Sigmoid colon (tissue), 7 donors: ENCODE data around the gene CEL. TPM values are rescaled to one million over a fixed set of nuclear protein-coding genes. Genes with fewer than 3 reads are reported as not detected.

Source experiments
- DNase-seq: peaks from one replicate; pipeline ENCODE4 v3.0.0-alpha.2; 2019
- H3K27ac ChIP-seq, 4 donors: fragments of 200-600 bp; sonication (generic); one replicate each; pipeline ENCODE4 v1.5.1; 2016 to 2019; ENCODE audit warnings: mild to moderate bottlenecking in 1 of 4
- H3K27me3 ChIP-seq, 3 donors: fragments of 200-600 bp; sonication (generic); one replicate each; pipeline ENCODE4 v1.5.1; 2019; ENCODE audit warnings: mild to moderate bottlenecking in 1 of 3
- H3K36me3 ChIP-seq, 4 donors: fragments of 200-600 bp; sonication (generic); one replicate each; pipeline ENCODE4 v1.5.1; 2016 to 2019
- H3K4me1 ChIP-seq, 4 donors: fragments of 200-600 bp; sonication (generic); one replicate each; pipeline ENCODE4 v1.5.1; 2017 to 2019
- H3K4me3 ChIP-seq, 4 donors: fragments of 200-600 bp; sonication (generic); one replicate each; pipeline ENCODE4 v1.5.1; 2017 to 2019; ENCODE audit warnings: mild to moderate bottlenecking in 2 of 4, moderate library complexity in 1 of 4
- H3K9me3 ChIP-seq, 4 donors: fragments of 200-600 bp in 3 of 4; sonication (generic) in 3 of 4; one replicate each; pipeline versions ENCODE4 v1.5.1 to v1.6.1; 2013 to 2019
- EP300 ChIP-seq, 4 donors: sonication (generic); formaldehyde crosslinking; IDR thresholded peaks; one replicate each; pipeline ENCODE4 v1.6.1; 2017; ENCODE audit warnings: antibody characterized with exemption in 4 of 4
- POLR2A ChIP-seq, 2 donors: fragments of 450-650 bp; IDR thresholded peaks; one replicate each; pipeline ENCODE4 v1.6.1; 2016; ENCODE audit warnings: antibody characterized with exemption in 2 of 2, mild to moderate bottlenecking in 2 of 2, moderate library complexity in 2 of 2
- POLR2AphosphoS5 ChIP-seq, 4 donors: sonication (generic); formaldehyde crosslinking; IDR thresholded peaks; one replicate each; pipeline ENCODE4 v1.6.1; 2017; ENCODE audit warnings: antibody characterized with exemption in 4 of 4
- WGBS, 2 donors: extraction: QIAGEN DNeasy Blood & Tissue Kit; methylation state at CpG; one replicate each; pipeline ENCODE4 v1.1.7; 2013; 5-methylcytosine and 5-hydroxymethylcytosine counted together
- intact Hi-C: fragments of 100-400 bp; cut with DNase I; formaldehyde crosslinking; loops from one replicate; pipeline ENCODE4 v1.15.1; 2023
- polyA plus RNA-seq, 3 donors: library from polyadenylated mRNA; stranded (reverse); fragments of 200-250 nt; gene quantifications; one replicate each; pipeline ENCODE4 v1.2.3, GENCODE V29; 2013
- total RNA-seq, 4 donors: library from RNA; depleted of rRNA; stranded (reverse); fragments of >200 nt; gene quantifications; one replicate each; pipeline ENCODE4 v1.1.0, GENCODE V29; 2016
- TF ChIP-seq, protein P1 (sequence below), 4 experiments: fragments of 450-650 bp in 3 of 4; fragments of 200-600 bp in 1 of 4; IDR thresholded peaks; one replicate each; pipeline ENCODE4 v1.5.1; 2016 to 2019; ENCODE audit warnings: antibody characterized with exemption in 4 of 4, mild to moderate bottlenecking in 3 of 4, moderate library complexity in 2 of 4
- donor health status: healthy with polysubstance abuse.
- donor health status: Bipolar disorder and iron deficiency.
- donor health status: healthy.

Gene CEL
- total and polyA plus RNA-seq, 7 donors = 0.36 to 4.8 (median 1.0) TPM; not detected in 2

DNA sequence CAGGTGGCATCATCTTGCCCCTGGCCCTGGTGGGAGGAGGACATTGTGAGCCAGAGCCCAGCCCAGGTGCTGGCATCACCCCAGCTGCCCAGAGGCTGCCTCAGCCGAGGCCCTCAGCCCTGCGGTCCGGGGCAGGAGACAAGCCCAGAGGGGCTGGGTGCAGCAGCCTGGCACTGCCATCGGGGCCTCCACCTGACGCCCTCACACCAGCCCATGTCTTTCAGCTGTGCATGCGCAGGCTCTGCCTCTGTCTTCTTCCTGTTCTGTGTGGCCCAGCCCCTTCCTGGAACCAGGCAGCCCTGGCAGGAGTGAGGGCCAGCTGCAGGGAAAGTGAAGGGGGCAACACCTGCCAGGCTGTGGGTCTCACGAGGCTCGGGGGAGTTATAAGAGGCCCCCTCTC lies 4.8 kb upstream of the CEL start:
- no peak overlapping the region for H3K27ac ChIP-seq
- H3K36me3 ChIP-seq = peaks cover 25 to 67% (median 47%) of the 10 kb centered on the region in 4 donors
- intact Hi-C loops = loop anchor here (5.0 kb wide), 1 partner anchor 35 kb away; no protein-coding TSS in a partner anchor
- no peaks in the 10 kb centered on the region for H3K9me3 ChIP-seq
- H3K4me3 ChIP-seq = no peak overlapping the region
- no peaks in the 10 kb centered on the region for H3K27me3 ChIP-seq
- DNase-seq = no peak
- H3K4me1 ChIP-seq = no peaks in the 10 kb centered on the region
- TF ChIP-seq POLR2AphosphoS5 (IDR thresholded peaks at IDR 0.05) (no peak), EP300 (IDR thresholded peaks at IDR 0.05) (no peak), POLR2A (IDR thresholded peaks at IDR 0.05) (no peak)
- TF ChIP-seq, protein P1, sequence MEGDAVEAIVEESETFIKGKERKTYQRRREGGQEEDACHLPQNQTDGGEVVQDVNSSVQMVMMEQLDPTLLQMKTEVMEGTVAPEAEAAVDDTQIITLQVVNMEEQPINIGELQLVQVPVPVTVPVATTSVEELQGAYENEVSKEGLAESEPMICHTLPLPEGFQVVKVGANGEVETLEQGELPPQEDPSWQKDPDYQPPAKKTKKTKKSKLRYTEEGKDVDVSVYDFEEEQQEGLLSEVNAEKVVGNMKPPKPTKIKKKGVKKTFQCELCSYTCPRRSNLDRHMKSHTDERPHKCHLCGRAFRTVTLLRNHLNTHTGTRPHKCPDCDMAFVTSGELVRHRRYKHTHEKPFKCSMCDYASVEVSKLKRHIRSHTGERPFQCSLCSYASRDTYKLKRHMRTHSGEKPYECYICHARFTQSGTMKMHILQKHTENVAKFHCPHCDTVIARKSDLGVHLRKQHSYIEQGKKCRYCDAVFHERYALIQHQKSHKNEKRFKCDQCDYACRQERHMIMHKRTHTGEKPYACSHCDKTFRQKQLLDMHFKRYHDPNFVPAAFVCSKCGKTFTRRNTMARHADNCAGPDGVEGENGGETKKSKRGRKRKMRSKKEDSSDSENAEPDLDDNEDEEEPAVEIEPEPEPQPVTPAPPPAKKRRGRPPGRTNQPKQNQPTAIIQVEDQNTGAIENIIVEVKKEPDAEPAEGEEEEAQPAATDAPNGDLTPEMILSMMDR (IDR thresholded peaks at IDR 0.05) = no peak
- WGBS, 2 donors = 38 to 87% methylated on average over 8 of the region's 8 CpGs

DNA sequence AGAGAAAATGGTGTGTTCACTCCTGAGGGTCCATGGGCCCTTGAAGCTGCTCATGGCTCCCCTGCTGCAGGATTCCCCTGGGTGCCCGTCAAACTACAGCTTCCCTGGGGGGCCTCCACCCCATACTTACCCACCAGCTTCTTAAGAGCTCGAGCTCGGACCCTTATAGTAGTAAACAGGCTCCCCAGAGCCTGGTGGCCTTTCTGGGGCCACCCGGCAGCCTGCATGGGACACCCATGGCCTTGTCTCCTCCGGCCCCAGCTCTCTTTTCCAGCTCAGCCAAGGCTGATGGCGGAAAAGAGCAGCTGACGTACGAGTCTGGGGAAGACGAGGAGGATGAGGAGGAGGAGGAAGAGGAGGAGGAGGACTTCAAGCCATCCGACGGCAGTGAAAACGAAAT lies 4.2 kb upstream of the CEL start:
- TF ChIP-seq EP300 (IDR thresholded peaks at IDR 0.05) (no peak), POLR2A (IDR thresholded peaks at IDR 0.05) (no peak), POLR2AphosphoS5 (IDR thresholded peaks at IDR 0.05) (no peak)
- TF ChIP-seq, protein P1 (IDR thresholded peaks at IDR 0.05) = no peak
- no peak for DNase-seq
- intact Hi-C loops = loop anchor here (5.0 kb wide), 1 partner anchor 35 kb away; no protein-coding TSS in a partner anchor
- H3K4me3 ChIP-seq = no peak overlapping the region
- H3K36me3 ChIP-seq = peaks cover 25 to 62% (median 42%) of the 10 kb centered on the region in 4 donors
- no peak overlapping the region for H3K27ac ChIP-seq
- H3K9me3 ChIP-seq = no peaks in the 10 kb centered on the region
- no peaks in the 10 kb centered on the region for H3K4me1 ChIP-seq
- WGBS, 2 donors = 92 to 94% methylated on average over 12 of the region's 12 CpGs
- no peaks in the 10 kb centered on the region for H3K27me3 ChIP-seq

DNA sequence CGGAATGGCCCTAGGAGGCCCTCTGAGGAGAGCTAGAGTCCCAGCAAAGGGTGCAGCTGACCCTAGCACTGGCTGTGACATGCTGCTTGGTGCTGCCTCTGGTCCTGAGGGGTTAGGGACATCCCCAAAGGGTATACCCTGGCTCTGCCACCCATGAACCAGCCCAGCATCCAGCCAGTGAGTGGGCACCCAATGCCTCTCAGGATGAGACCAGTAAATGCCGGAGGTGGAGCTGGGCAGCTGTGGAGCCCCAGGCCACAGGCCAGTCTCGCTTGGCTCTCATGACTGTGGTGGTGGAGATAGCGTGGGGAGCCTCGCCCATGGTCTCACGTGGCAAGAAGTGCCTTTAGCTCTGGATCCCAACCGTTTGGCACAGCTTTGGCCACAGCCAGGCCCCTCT lies 3.7 kb upstream of the CEL start:
- Histone ChIP-seq H3K27ac (no peak overlapping the region), H3K27me3 (no peaks in the 10 kb centered on the region), H3K4me1 (no peaks in the 10 kb centered on the region), H3K4me3 (no peak overlapping the region), H3K36me3 (peaks cover 25 to 56% (median 37%) of the 10 kb centered on the region in 4 donors), H3K9me3 (no peaks in the 10 kb centered on the region)
- DNase-seq = no peak
- WGBS, 2 donors = 79 to 92% methylated on average over 7 of the region's 7 CpGs
- no peak for TF ChIP-seq POLR2A (IDR thresholded peaks at IDR 0.05)
- TF ChIP-seq POLR2AphosphoS5 (IDR thresholded peaks at IDR 0.05) = no peak
- TF ChIP-seq, protein P1 (IDR thresholded peaks at IDR 0.05) = no peak
- no peak for TF ChIP-seq EP300 (IDR thresholded peaks at IDR 0.05)
- intact Hi-C loops = loop anchor here (5.0 kb wide), 1 partner anchor 34 kb away; no protein-coding TSS in a partner anchor

DNA sequence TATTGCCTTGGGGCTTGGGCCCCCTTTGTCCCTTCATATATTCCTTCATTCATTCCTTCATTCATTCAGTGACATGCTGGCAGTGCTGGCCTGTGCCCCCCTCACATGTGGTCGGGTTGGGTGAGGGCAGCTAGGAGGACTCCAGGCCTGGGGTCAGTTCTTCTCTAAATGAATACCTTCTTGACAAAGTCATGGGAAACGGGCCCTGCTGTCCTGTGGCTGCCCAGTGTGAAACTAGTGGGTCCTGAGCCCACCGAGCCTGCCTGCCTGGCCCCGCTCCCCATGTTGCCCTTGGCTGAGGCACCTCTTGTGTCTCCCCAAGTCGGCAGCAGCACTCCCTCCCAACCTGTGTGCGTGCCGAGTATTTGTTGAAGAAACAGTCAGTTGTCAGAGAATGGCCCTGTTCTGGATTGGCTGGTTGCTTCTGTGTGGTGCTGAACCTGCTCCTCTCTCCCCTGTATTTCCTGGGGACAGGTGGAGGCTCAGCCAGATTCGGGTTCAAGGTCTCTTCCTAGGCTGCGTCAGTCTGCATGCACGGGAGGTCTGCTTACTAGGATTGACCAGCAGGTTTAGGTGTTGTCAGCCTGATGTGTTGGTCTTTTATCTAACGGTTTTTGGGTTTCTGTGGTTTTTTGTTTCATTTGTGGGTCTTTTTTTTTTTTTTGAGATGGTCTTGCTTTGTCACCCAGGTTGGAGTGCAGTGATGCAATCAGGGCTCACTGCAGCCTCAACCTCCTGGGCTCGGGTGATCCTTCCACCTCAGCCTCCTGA lies 3.0 kb upstream of the CEL start:
- intact Hi-C loops = loop anchor here (5.0 kb wide), 1 partner anchor 34 kb away; no protein-coding TSS in a partner anchor
- Histone ChIP-seq H3K4me3 (no peak overlapping the region), H3K27ac (no peak overlapping the region), H3K27me3 (no peaks in the 10 kb centered on the region), H3K36me3 (peaks cover 25 to 50% (median 34%) of the 10 kb centered on the region in 4 donors), H3K4me1 (no peaks in the 10 kb centered on the region), H3K9me3 (no peaks in the 10 kb centered on the region)
- no peak for DNase-seq
- 68 to 81% methylated on average over 12 of the region's 12 CpGs for WGBS, 2 donors
- TF ChIP-seq EP300 (IDR thresholded peaks at IDR 0.05) (no peak), POLR2AphosphoS5 (IDR thresholded peaks at IDR 0.05) (no peak)

DNA sequence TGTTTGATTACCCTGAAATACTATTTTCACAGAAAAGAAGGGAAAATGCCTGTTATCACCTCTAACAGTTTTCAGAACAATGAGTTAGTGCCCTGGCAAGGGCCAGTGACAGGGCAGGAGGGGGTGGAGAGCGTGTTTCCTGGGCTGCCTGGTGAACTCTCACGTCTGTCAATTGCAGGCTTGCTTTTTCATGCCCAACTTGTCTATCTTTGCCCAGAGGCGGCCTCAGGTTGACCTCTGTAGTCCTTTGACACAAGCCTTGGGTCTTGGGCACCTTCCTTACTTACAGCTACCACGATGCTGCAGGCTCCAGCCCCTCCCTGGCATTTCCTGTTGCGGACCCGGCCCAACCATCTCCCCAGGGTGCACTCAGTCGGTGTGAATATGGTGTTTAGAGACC lies 2.2 kb upstream of the CEL start:
- WGBS, 2 donors = 53 to 78% methylated on average over 7 of the region's 7 CpGs
- no peaks in the 10 kb centered on the region for H3K27me3 ChIP-seq
- no peaks in the 10 kb centered on the region for H3K9me3 ChIP-seq
- H3K36me3 ChIP-seq = peaks cover 19 to 41% (median 25%) of the 10 kb centered on the region in 4 donors
- intact Hi-C loops = loop anchor here (5.0 kb wide), 1 partner anchor 33 kb away; no protein-coding TSS in a partner anchor
- H3K4me3 ChIP-seq = no peak overlapping the region
- no peak for DNase-seq
- no peak overlapping the region for H3K27ac ChIP-seq
- TF ChIP-seq POLR2A (IDR thresholded peaks at IDR 0.05) (no peak), POLR2AphosphoS5 (IDR thresholded peaks at IDR 0.05) (no peak), EP300 (IDR thresholded peaks at IDR 0.05) (no peak)
- TF ChIP-seq, protein P1 (IDR thresholded peaks at IDR 0.05) = no peak
- H3K4me1 ChIP-seq = no peaks in the 10 kb centered on the region
